ENCODE results near the gene SF3A1. TPM values are rescaled to one million over a fixed set of nuclear protein-coding genes. Genes with fewer than 3 reads are reported as not detected.

The SF3A1 gene
- total and polyA plus RNA-seq, 3 donors from 2014 or later: 159 to 272 (median 174) TPM

DNA sequence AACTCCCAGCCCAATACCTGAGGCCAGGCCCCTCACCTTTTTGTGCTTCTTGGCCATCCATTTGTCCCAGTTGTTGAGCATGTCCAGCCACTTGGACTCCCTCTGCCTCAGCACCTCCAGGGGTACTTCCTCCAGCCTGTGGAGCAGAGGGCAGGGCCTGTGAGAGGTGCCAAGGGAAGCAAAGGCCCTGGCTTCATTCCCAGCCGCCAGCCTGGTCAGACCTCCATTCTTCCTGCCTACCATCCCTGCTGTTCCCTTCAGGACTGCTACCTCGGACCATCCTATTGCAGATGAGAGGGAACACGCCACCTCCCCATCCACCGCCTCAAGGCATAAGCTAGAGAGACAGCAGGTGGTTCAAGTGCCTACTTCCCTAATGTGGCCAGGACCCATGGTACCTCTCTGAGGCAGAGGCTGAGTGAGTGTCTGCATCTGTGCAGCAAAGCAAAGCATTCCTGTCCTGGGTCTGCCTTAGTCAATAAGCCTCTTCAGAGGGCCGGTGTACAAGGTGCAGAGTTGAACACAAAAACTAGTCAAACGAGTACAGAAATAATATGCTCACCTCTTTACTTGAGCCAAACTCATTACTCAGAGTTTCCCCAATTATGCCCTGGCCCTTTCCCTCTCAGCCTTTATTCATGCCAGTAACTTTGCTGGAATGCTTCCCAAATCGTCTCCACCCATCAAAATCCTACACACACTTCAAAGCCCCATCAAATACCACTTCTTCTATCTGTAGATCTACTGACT, 52.0 kb downstream of the SF3A1 start:
- intact Hi-C loops (cut with DNase I; ENCODE audit: low total_unique reads): no loop called here
- Histone ChIP-seq H3K36me3 (ENCODE audit: low read depth, missing control alignments) (no peaks in the 10 kb centered on the region), H3K27ac (peak overlapping the region in 1 of 2 donors; percentile 82), H3K4me3 (no peak overlapping the region), H3K27me3 (no peaks in the 10 kb centered on the region), H3K9me3 (no peaks in the 10 kb centered on the region), H3K4me1 (peaks cover 63% of the 10 kb centered on the region)
- WGBS, 2 donors: 68 to 74% methylated on average over 7 of the region's 7 CpGs
- DNase-seq: no peak
- TF ChIP-seq, protein P1, sequence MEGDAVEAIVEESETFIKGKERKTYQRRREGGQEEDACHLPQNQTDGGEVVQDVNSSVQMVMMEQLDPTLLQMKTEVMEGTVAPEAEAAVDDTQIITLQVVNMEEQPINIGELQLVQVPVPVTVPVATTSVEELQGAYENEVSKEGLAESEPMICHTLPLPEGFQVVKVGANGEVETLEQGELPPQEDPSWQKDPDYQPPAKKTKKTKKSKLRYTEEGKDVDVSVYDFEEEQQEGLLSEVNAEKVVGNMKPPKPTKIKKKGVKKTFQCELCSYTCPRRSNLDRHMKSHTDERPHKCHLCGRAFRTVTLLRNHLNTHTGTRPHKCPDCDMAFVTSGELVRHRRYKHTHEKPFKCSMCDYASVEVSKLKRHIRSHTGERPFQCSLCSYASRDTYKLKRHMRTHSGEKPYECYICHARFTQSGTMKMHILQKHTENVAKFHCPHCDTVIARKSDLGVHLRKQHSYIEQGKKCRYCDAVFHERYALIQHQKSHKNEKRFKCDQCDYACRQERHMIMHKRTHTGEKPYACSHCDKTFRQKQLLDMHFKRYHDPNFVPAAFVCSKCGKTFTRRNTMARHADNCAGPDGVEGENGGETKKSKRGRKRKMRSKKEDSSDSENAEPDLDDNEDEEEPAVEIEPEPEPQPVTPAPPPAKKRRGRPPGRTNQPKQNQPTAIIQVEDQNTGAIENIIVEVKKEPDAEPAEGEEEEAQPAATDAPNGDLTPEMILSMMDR (IDR thresholded peaks at IDR 0.05): no peak
- no peak for TF ChIP-seq POLR2A (IDR thresholded peaks at IDR 0.05)

DNA sequence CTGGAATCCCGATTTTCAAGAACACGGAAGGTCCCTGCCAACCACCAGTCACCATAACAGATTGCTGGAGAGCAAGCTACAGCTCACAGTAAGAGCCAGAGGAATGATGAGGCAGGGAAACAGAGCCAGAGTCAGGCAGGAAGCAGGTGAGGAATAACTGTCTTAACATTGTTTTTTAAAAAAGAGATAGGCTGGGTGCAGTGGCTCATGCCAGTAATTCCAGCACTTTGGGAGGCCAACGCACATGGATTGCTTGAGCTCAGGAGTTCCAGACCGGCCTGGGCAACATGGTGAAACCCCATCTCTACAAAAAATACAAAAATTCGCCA, 53.9 kb downstream of the SF3A1 start:
- Histone ChIP-seq H3K4me1 (peaks cover 52% of the 10 kb centered on the region), H3K9me3 (no peaks in the 10 kb centered on the region), H3K27me3 (no peaks in the 10 kb centered on the region), H3K36me3 (ENCODE audit: low read depth, missing control alignments) (no peaks in the 10 kb centered on the region), H3K27ac (peak overlapping the region; percentile 40 to 82), H3K4me3 (no peak overlapping the region)
- TF ChIP-seq, protein P1 (IDR thresholded peaks at IDR 0.05): no peak
- no peak for TF ChIP-seq POLR2A (IDR thresholded peaks at IDR 0.05)
- DNase-seq: no peak
- intact Hi-C loops (cut with DNase I; ENCODE audit: low total_unique reads): no loop called here
- WGBS, 2 donors: 57 to 77% methylated on average over 2 to 5 of the region's 5 CpGs

DNA sequence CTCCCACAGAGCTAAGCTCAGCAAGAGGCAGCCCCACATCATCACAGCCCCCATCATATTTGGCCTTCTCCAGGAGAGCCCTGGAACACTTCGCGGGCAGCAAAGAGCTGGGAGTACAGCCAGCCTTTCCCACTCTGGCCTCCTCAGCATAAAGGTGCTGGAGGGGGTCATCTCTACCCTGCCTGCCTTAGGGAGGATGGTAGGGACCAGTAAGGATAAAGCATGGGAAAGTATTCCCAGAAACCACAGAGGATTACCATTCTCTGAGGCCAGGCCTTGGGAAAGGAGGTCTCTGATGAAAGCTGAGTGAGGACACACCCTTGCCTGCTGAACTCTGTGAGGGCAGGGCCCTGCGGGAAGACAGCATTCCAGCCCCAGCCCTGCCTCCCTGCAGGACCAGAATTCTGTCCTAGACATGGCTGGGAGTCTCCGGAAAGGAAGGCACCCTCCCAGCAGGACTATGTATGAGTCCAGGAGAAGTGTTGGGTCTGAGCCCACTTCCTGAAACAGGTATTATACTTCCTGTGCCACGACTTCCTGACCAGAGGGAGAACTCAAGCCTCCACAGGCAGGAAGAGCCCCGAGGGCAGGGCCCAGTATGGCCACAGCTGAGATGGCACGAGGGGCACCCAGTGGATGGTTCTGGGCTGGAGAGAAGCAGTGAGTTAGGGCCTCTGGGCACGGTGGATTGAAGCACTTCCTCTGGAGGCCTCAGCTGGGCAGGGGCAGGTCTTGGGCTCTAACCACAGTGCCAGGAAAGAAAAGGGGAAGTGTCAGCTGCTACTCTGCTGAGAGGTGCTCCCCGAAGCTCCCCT, 54.5 kb downstream of the SF3A1 start:
- peaks cover 52% of the 10 kb centered on the region for H3K4me1 ChIP-seq
- peak overlapping the region; percentile 14 to 82 for H3K27ac ChIP-seq

DNA sequence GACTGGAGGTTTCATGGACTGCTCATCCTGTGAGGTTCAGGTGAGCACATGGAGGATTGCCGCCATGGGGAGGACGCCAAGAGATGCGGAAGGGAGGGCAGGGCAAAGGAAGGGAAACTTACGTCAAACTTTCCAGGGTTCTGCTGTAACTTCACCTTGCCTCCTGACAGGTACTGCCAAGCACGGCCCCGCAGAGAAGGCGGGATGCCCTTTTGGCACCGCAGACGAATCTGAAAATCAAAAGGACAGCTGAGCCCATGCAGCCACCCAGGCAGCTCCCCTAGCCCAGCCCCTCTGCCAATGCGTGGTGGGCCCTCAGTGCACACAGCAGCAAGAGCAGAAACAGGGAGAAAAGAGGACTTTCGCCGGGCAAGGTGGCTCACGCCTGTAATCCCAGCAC, 57.4 kb downstream of the SF3A1 start:
- H3K27ac ChIP-seq: no peak overlapping the region
- intact Hi-C loops (cut with DNase I; ENCODE audit: low total_unique reads): no loop called here

More for the DNA sequence above, 54.5 kb downstream of the SF3A1 start:
- H3K36me3 ChIP-seq (ENCODE audit: low read depth, missing control alignments): no peaks in the 10 kb centered on the region
- TF ChIP-seq, protein P1 (IDR thresholded peaks at IDR 0.05): no peak
- no peak for TF ChIP-seq POLR2A (IDR thresholded peaks at IDR 0.05)
- H3K4me3 ChIP-seq: no peak overlapping the region
- DNase-seq: no peak
- H3K27me3 ChIP-seq: no peaks in the 10 kb centered on the region
- intact Hi-C loops (cut with DNase I; ENCODE audit: low total_unique reads): no loop called here
- no peaks in the 10 kb centered on the region for H3K9me3 ChIP-seq
- 44 to 53% methylated on average over 9 of the region's 9 CpGs for WGBS, 2 donors

More for the DNA sequence above, 57.4 kb downstream of the SF3A1 start:
- H3K4me1 ChIP-seq: peaks cover 26% of the 10 kb centered on the region
- DNase-seq: no peak
- no peaks in the 10 kb centered on the region for H3K36me3 ChIP-seq (ENCODE audit: low read depth, missing control alignments)
- TF ChIP-seq, protein P1 (IDR thresholded peaks at IDR 0.05): no peak
- TF ChIP-seq POLR2A (IDR thresholded peaks at IDR 0.05): no peak
- H3K4me3 ChIP-seq: no peak overlapping the region
- 85 to 94% methylated on average over 13 of the region's 13 CpGs for WGBS, 2 donors
- no peaks in the 10 kb centered on the region for H3K27me3 ChIP-seq
- no peaks in the 10 kb centered on the region for H3K9me3 ChIP-seq

Data from testis (tissue), 3 donors.